Measurements from ENCODE around the gene SMTN.
"Not testable (repeated sequence)": the region's sequence is repeated elsewhere in the genome, so short reads cannot be mapped to it uniquely, and the experiment has no call there.

The SMTN gene

GRCh38 chr22:31106001-31106571, 25.0 kb downstream of the SMTN start:
- no peak for DNase-seq

GRCh38 chr22:31106731-31107177, 25.6 kb downstream of the SMTN start:
- DNase-seq = no peak

GRCh38 chr22:31107178-31107893, 26.2 kb downstream of the SMTN start, which contains the start of gene SELENOM:
SELENOM (minus strand) TSS chr22:31107568; CDS start chr22:31107505, 63 bp downstream.
- DNase-seq = peak; percentile 76

GRCh38 chr22:31107894-31108218, 26.7 kb downstream of the SMTN start:
- DNase-seq = no peak

GRCh38 chr22:31112547-31113091, 31.5 kb downstream of the SMTN start:
- DNase-seq = not testable (repeated sequence)

- no peak for DNase-seq
Measured at GRCh38 chr22:31118046-31118820, 37.1 kb downstream of the SMTN start.

- no peak for DNase-seq
Measured at GRCh38 chr22:31119026-31119717, 38.1 kb downstream of the SMTN start.

- DNase-seq = no peak
Measured at GRCh38 chr22:31120230-31120629, 39.1 kb downstream of the SMTN start.

GRCh38 chr22:31120642-31121041, 39.5 kb downstream of the SMTN start:
- no peak for DNase-seq

GRCh38 chr22:31121403-31121802, 40.3 kb downstream of the SMTN start:
- no peak for DNase-seq

- DNase-seq = no peak
Measured at GRCh38 chr22:31122196-31122531, 41.0 kb downstream of the SMTN start.

- DNase-seq = peak; percentile 20
Measured at GRCh38 chr22:31122532-31123291, 41.6 kb downstream of the SMTN start, which contains the start of gene INPP5J. INPP5J (plus strand) TSS chr22:31122966; CDS start chr22:31123015, 49 bp downstream.

- no peak for DNase-seq
Measured at GRCh38 chr22:31123292-31123602, 42.1 kb downstream of the SMTN start.

GRCh38 chr22:31124290-31124689, 43.2 kb downstream of the SMTN start:
- DNase-seq = no peak

- no peak for DNase-seq
Measured at GRCh38 chr22:31124811-31125465, 43.8 kb downstream of the SMTN start.

GRCh38 chr22:31125521-31126117, 44.5 kb downstream of the SMTN start:
- DNase-seq = no peak

- no peak for DNase-seq
Measured at GRCh38 chr22:31126128-31126868, 45.2 kb downstream of the SMTN start.

GRCh38 chr22:31126869-31127175, 45.7 kb downstream of the SMTN start:
- DNase-seq = no peak

GRCh38 chr22:31127181-31127772, 46.2 kb downstream of the SMTN start:
- DNase-seq = no peak

- no peak for DNase-seq
Measured at GRCh38 chr22:31128156-31128555, 47.0 kb downstream of the SMTN start.

GRCh38 chr22:31130873-31131272, 49.8 kb downstream of the SMTN start:
- no peak for DNase-seq
